ENCODE measurements around the gene MAP2K5. TPM values are rescaled to one million over a fixed set of nuclear protein-coding genes. Genes with fewer than 3 reads are reported as not detected.

MAP2K5 gene
- total and polyA plus RNA-seq, 10 of the 15 experiments (the other 5 are each of a cell fraction or from before 2014, with no cell fraction given) = 1.3 to 19.4 (median 9.6) TPM

- no peak for TF ChIP-seq RELB (IDR thresholded peaks at IDR 0.05; ENCODE audit: low read depth)
- no peak for TF ChIP-seq SP1 (IDR thresholded peaks at IDR 0.05; ENCODE audit: low read depth, low read length)
- no peak for TF ChIP-seq ZNF622 (IDR thresholded peaks at IDR 0.05)
- no peak for TF ChIP-seq SUPT20H (IDR thresholded peaks at IDR 0.05; ENCODE audit: borderline replicate concordance, control insufficient read depth, low read depth, low read length)
- TF ChIP-seq POLR2A (IDR thresholded peaks at IDR 0.05; ENCODE audit: low read depth, low read length) = peak; percentile 85
- no peak for TF ChIP-seq NFYA (IDR thresholded peaks at IDR 0.05; ENCODE audit: borderline replicate concordance, low read depth, low read length)
- peak; percentile 31; the same call in 1 of the 2 replicates for TF ChIP-seq MAX (IDR thresholded peaks at IDR 0.05; ENCODE audit: low read depth, low read length)
- no peak for TF ChIP-seq IRF4 (IDR thresholded peaks at IDR 0.05; ENCODE audit: low read depth, low read length)
- TF ChIP-seq HSF1 (IDR thresholded peaks at IDR 0.05; ENCODE audit: low read depth, low read length) = no peak
- no peak for TF ChIP-seq KLF5 (IDR thresholded peaks at IDR 0.05; ENCODE audit: partially characterized antibody)
- TF ChIP-seq STAT1 (conservative IDR thresholded peaks at IDR 0.05) = no peak; the same call in 1 of the 2 replicates
- peak; percentile 66 for TF ChIP-seq NR2F1 (conservative IDR thresholded peaks at IDR 0.05)
- TF ChIP-seq ZSCAN29 (IDR thresholded peaks at IDR 0.05) = no peak
- peak; percentile 29; the same call in 1 of the 2 replicates for TF ChIP-seq ZBED1 (IDR thresholded peaks at IDR 0.05; ENCODE audit: borderline replicate concordance)
- no peak for TF ChIP-seq SIN3A (IDR thresholded peaks at IDR 0.05; ENCODE audit: low read depth, low read length)
- peak; percentile 63; the same call in 1 of the 2 replicates for TF ChIP-seq DPF2 (IDR thresholded peaks at IDR 0.05)
- no peak for TF ChIP-seq ATF3 (IDR thresholded peaks at IDR 0.05; ENCODE audit: borderline replicate concordance, extremely low read depth, low read depth, low read length)
- TF ChIP-seq NFIC (IDR thresholded peaks at IDR 0.05; ENCODE audit: low read depth, low read length) = no peak
- TF ChIP-seq ZBTB4 (CRISPR knock-in tag; IDR thresholded peaks at IDR 0.05) = no peak
- TF ChIP-seq MEF2B (IDR thresholded peaks at IDR 0.05; ENCODE audit: partially characterized antibody, poor library complexity, severe bottlenecking) = no peak
Observed at GRCh38 chr15:67542420-67543347, at the start of gene MAP2K5 (continued).

All from GM12878 (cell line).